Stimulated activated CD4-positive, alpha-beta T cell treated with anti-CD3 and anti-CD28 coated beads, Interleukin-1b, Interleukin-23, amount 100 ng/mL, for 4 hours (primary cell): Measurements from ENCODE around the gene SFR1.

ENCODE experiments used
- DNase-seq, 2 donors: peaks; one replicate each; pipeline ENCODE4 v3.0.0-alpha.2; 2020; ENCODE audit warnings: low read depth in 2 of 2

SFR1 gene, protein sequence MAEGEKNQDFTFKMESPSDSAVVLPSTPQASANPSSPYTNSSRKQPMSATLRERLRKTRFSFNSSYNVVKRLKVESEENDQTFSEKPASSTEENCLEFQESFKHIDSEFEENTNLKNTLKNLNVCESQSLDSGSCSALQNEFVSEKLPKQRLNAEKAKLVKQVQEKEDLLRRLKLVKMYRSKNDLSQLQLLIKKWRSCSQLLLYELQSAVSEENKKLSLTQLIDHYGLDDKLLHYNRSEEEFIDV

DNA sequence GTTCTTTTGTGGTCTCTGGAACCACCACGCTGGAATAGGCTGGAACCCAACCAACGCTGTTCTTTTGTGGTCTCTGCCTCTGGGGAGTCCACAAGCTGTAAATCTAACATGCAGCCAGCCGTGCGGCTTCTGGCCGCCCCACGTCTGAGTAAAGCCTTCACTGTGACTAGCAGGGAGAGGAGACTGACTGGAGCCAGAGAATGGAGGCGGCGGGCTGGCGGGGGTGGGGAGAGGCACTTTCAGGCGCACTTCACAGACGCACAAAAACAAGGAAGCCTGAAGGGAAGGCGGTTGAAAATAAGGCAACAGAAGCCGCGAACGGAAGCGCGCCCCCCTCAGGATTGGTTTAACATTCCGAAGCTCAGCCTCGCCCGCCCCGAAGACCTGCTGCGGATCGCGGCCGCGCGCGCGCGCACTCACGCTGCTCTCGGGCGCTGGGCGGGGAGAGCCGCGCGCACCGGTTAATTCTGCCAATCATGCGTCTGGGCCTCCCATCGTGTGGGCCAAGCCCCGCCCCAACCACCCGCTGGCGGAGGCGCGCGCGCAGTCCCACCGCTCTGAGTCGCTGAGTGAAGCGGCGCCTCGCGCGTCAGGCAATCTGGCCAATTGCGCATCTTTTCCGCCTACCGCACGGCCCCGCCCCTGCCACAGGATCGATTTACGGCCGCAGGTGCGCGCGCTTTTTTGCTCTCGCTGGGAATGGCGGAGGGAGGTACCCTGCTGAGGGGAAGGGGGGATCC lies at the start of gene SFR1:
SFR1 (plus strand) TSS at position 687 of the 740 bp plus-strand sequence; CDS start at position 700, 13 bp downstream.
- peak; percentile 96 to 98 for DNase-seq

DNA sequence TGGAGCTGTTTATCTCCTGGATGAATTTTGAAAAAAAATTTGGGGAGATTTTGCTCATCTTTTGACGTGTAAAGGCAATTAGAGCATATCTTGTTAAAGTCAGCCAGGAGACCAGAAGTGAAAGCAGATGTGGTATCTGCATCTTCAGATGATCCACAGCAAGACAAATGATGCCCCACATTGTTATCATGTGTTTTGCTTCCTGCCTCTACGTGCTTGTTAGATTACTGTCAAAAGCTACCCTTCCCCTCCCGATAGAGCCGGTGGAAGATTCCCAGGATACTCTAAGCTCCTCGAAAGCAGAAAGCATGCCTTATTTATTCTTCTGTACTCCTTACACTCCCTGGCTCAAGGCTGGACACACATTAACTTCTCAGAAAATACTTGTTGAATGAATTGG lies 49.2 kb upstream of the SFR1 start:
- no peak for DNase-seq

DNA sequence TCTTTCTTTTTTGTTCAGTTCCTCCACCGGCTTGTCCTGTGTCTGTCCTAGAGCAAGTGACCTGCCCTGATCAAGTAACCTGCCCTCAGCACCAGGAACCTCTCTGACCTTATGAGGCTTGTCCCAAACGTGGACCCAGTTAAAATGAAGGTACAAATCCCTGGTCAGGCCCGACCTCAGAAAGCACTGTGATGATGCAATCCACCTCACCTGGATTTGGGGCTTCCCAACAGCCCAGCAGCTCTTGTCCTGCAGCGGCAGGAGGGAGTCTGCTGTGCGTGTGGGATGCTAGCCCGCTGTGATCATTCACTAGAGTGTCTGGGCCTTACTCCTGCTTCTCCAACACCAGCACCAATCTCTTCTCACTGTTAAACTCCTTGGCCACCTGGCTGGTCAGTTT lies 47.5 kb upstream of the SFR1 start:
- DNase-seq: no peak

DNA sequence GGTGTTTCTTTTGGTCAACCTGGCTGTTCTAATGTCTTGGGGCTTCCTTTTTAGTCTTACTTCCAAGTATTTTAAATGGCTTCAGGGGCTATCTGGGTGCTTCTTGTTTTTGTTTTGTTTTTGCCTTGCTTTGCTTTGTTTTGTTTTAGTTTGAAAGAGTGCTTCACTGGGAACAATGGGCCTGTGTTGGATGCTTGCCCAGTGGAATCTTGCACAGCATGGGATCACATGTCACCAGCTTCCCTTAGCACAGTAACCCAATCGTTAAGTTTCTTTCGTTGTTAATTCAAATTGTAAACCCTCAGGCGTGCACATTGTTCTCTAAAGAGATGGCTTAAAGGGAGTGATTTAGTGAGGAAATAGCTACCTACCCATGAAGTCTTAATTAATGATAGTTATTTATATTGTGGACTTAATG lies 45.2 kb upstream of the SFR1 start:
- no peak for DNase-seq

DNA sequence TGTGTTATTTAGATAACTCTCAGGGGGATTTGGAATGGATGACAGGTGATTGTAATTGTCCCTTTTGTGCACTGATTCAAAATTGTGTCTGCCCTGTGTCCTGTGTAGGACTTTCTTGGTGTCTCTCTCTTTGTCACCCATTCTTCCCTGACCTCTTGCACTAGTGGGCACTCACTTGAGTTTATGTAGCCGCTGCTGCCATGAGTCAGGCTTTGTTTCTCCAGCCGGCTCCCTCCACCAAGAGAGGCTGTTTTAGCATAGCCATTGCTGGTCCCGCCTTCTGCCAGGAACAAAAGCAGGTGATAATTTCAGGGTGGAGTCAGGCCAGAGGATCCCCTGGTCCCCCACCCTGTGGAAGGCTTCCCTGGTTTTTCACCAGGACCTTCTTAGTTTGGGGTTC lies 44.7 kb upstream of the SFR1 start:
- no peak for DNase-seq

DNA sequence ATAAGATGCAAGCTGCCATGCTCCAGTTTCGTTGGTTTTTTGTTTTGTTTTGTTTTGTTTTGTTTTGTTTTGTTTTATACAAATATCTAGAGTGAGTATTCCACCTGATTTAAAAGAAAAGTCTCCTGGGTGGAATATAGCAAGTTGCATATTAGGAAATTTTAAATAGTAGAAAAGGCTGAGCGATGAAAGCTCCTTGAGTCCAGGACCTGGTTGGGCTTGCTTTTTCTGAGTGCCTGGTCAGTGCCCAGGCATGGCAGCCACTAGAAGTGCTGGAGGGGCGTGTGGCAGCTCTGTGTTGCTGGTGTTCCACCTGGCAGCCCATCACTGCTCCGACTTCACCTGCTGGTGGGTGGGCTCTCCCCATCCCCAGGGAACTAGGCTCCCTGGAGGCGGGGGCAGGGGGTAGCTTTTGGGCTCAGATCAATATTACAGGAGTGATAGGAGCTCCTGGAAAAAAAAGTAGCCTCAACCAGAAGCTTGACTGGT lies 44.3 kb upstream of the SFR1 start:
- no peak for DNase-seq

DNA sequence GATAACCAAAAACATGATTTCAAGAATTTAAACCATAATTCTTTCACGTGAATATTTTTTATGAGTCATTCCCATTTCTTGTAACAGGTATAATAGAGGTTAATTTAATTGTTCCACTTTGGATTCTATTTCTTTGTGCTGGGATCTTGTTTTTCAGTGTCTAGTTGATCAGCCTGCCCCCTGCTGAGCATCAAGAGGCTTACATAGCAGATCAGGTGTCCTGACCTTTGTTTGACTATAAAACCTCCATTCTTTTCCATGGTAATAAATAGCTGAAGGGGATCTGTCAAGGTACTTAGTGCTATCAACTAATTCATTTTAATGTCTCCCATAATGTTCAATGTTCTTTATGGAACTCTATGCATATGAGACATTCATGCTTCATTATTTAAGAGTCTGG lies 41.2 kb upstream of the SFR1 start:
- DNase-seq: no peak

DNA sequence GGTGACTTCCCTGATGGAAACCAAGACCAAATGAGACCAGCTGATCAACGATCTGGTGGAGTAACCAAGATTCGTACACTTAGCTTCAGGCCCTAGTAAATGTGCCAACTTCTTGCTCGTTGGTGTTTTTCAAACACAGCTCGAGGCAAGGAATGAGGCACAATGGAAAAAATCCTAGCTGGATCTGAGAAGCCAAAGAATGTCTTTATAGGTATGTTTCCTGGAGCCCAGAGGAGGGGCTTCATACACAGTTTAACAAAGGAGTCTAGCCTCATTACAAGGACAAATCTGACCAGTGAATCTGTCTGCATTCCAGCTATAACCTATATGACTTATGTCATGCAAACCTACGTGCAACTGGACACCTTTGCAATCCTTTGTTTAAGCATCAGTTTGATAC lies 40.0 kb upstream of the SFR1 start:
- no peak for DNase-seq

DNA sequence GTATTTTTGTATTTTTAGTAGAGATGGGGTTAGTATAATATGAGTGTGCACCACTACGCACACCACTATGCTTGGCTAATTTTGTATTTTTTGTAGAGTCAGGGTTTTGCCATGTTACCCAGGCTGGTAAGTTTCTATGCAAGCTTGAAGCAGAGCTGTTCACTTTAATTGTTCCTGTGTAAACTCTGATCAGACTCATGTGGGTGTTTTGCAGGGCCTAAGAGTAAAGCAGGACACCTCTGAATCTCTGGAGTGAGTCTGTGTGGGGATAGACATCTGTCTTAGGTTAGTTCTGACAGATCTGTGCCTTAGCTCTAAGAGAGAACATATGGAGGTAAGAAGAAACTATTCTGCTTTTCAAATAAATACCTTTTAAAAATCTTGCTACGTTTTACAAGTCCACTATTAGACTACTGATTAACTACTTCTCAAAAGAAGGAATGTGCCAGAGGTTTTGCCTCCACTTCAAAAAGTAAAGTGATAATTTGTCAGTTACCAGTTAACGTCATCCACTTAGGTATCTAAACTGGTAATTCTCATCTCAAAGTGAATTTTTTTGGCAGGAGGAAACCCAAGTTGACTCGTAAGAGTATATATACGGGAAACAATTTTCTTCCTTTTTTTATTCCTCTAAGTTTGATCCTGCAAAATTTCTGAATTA lies 37.4 kb upstream of the SFR1 start:
- DNase-seq: no peak

DNA sequence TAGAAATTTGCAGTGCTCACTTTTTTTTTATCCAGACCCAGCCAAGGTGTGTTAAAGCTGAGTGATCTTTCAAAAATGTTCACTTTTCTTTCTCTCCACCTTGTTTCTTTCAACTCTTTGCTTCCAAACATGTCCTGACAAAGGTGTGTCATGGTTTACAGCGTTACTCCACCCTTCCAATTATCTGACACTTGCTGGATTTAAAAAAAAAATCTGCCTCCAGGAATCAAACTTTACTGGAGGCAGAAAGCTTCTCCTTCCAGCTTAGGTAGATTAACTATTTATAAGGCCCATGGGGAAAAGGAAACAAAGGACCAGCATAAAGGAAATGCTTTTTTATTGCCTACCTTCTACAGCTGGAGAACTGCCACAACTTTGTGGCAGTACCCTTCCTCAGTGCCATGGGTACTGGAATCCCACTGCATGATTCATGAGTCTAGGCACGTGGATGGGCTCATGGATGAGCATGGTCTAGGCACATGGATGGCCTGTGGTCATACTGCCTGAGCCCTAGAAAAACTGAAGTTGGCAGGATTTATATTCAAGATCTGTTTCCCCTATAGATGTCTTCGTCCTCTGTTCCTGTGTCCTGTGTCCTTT lies 36.1 kb upstream of the SFR1 start, which contains the start of gene COL17A1:
COL17A1 (minus strand) TSS at position 80 of the 600 bp plus-strand sequence. CDS start 5,207 bp downstream, outside the sequence.
- DNase-seq: no peak

DNA sequence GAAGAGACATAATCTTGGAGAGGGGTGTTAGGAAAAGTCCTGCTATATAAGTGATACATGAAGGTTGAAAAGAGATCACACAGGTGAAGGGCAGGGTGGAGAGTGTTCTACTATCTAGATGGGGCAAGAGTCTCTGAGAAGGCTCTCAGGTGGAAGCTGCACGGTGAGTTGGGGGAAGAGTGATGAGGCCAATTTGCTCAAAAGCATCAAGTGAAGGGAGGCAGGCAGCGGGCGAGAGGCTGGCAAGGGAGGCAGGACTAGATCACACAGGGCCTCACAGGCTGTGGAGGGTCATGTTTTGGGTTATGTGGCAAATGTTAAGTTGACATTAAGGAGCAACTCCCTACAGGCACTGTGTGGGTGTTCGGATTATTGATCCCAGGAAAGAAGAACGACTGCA lies 33.7 kb upstream of the SFR1 start:
- DNase-seq: no peak

DNA sequence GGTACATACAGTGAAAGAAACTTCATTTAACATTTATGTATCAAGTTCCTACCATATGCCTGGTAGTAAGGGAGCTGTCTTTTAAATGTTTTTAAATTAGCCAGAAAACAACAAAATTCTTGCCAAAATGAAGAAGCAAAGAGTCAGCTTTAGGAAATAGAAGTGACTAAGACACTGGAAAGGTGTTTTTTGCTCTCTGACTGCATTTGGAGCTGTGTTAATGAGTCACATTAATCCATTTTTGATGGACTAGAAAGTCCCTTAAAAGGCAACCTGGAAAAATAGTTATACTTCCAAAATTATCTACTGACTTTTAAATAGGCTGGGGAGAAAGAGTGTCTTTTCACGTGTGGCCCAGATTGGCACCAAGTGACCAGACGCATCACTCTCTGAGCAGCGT lies 32.4 kb upstream of the SFR1 start:
- no peak for DNase-seq

DNA sequence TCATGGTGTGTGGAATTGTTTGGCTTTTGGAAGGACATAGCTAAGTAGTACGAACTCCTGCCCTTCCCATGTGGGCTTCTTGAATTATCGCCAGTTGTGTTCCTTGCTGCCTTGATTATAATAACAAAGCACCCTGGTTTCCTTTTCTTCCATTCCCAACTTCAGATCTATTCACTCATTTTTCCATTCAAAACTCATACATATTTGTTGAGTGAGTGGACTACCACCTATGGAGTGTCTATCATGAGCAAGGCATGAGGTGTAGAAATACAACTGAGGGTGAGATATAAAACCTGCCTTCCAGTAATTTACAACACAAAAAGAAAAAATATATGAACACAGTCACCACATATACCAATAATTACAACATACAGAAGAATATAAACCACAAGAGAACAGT lies 31.4 kb upstream of the SFR1 start:
- DNase-seq: no peak

DNA sequence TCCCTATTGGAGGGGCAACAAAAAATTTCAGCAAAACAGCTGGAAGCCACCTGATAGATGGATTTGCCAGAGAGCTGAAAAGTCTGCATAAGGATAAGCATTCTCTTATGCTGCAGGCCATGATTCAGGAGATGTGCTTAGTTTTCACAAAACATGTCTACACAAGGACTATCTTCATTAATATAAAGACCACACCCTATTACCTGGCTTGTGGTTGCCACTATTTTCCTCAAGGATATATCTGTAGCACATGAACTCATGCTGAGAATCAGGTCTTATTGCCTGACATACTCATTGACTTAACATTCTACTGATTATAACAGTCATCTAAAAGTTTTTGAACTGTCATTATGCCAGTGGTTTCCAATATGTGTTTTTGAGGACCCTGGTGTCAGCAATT lies 29.2 kb upstream of the SFR1 start:
- no peak for DNase-seq

DNA sequence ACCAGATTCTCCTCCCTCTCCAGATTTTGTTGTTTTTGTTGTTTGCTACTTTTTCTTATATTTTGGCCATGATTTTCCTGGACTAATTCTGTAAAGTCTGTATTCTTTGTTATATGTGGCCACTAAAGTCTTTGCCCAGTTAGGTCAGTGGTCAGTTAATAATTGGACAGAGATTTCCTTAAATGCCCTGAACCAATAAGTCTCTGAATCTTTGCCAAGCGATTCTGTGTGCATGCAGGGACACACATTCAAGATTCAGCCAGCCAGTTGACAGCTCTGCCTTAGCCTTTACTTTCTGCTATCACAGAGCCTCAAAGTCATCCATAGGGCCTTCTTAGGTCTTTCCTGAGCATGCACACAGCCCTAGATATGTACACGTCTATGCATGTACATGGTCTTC lies 25.3 kb upstream of the SFR1 start:
- no peak for DNase-seq

DNA sequence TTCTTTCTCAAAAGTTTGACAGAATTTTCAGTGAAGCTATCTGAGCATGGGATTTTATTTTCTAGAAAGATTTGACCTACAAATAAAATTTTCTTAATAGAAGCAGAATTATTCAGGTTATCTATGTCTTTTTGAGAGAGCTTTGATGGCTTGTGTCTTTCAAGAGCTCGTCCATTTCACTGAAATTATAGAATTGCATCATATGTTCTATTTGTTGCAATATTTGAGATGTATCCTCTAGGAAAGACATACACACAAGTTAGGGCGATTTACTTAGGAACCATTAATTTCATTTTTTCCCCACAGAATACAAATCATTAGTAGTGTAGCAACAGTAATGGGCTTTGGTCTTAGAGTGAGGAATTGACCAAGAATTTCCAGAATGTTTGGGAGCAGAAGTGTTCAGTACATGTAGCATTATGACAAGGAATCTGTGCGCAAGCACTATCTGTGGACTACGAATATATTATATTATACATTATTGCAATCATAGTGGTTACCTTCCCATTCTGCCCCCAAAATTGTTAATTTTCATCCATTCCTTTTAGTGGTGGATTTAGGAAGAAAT lies 23.5 kb upstream of the SFR1 start:
- no peak for DNase-seq

DNA sequence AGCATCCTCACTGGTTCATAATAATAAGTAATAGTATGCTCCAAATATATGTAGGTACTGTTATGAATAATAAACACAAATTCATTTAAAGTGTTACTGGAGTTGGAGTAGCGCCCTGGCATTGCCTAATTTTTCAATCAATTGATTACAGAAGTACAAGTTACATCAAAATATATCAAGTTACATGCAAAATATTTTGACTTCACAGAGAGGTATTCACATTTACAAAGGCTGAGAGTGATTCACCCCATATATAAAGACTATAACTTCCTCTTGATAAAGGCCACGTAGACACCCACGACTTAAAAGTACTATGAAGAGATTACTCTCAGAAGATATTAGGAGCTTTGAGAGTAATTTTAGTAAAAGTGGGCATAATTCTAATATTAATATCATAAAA lies 22.7 kb upstream of the SFR1 start:
- DNase-seq: no peak

DNA sequence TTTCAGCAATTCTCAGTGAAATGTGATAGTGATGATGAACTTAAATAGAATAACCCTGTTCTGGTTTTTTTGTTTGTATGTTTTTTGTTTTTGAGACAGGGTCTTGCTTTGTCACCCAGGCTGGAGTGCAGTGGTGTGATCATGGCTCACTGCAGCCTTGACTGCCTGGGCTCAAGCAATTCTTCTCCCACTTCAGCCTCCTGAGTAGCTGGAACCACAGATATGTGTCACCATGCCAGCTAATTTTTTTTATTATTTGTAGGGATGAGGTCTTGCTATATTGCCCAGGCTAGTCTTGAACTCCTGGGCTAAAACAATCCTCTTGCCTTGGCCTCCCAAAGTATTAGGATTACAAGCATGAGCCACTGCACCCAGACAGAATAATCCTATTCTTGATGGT lies 22.0 kb upstream of the SFR1 start:
- no peak for DNase-seq

DNA sequence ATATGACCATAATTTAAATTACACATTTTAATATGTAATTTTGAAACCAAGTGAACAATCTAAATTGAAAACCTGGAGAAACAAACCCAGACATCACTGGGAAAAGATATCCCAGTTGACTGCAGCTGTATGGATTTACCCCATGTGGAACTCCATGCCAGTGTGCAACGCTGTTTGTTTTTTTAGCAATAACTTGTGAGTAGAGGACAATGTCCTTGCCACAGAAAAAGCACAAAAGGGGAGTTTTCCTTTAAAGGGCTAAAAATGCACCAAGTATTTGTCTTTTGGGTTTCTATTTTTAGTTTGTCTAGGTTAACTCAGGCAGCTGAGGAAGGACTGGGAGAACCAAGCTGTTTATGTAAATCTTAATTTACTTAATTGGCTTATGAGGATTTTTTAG lies 21.2 kb upstream of the SFR1 start:
- DNase-seq: no peak

DNA sequence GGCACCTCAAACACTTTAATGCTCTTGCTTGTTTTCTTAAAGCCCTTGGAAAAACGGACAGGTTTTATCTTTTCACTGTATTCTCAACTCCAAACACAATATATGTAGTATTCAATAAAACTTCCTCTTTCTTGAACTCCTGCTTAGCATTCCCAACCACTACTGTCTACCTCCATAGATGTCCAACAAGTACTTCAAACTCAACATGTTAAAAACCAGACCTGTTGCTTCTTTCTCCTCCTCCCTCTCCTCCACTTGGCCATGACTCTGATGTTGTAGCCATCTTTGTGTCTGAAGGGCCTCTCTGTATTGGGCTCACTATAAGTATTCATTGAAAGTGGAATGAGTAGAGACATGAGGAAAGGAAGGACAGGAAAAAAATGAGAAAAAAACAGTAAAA lies 20.1 kb upstream of the SFR1 start:
- DNase-seq: no peak

DNA sequence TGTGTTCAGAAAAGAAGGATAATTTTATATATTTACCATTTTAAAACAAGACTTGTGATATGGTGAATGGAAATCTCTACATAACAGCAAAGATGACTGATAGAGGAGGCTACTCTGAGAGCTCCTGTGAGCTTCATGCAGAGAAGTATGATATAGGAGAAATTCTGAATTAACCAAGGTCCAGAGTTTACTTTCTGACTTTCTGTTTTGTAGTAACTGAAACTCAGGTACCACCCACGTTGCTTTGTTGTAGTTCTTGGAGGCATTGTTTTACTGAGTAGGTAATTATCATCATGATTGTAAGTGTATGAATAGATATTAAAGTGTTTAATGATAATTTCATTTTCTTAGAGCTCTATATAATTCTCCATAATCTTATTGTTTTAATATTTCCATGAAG lies 18.0 kb upstream of the SFR1 start:
- DNase-seq: no peak

DNA sequence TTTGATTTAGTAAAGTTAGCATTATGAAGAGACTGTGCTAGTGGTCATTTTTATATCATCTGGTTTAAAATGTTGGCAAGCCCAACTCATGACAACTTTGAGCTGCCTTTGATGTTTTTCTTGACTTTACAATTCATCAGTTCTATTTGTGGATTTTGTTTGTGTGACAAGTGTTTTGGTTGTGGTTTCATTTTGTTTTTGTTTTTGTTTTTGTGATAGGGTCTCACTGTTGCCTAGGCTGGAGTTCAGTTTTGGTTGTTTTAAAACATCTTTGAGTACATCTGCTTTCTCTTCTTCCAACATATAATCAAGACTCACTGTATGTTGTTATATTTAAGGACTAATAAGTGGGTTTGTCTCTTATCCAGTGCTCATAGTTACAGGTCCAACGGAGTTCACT lies 17.6 kb upstream of the SFR1 start:
- no peak for DNase-seq
